GM12874 (cell line): ENCODE measurements around the gene AHRR.

Source experiments
- CTCF ChIP-seq: IDR thresholded peaks from 2 replicates; pipeline ENCODE4 v1.5.1; 2011; ENCODE audit warnings: low read depth, mild to moderate bottlenecking, control low read depth, low read length, moderate library complexity; ENCODE audit not compliant: insufficient read depth

AHRR gene

GRCh38 chr5:446883-447263, 125.4 kb downstream of the AHRR start:
- peak; percentile 47 for TF ChIP-seq CTCF

- TF ChIP-seq CTCF, result no peak
These were observed 126.0 kb downstream of the AHRR start for GRCh38 chr5:447501-447900.

GRCh38 chr5:448061-448765, 126.7 kb downstream of the AHRR start:
- TF ChIP-seq CTCF, result no peak

GRCh38 chr5:448766-449090, 127.2 kb downstream of the AHRR start:
- no peak for TF ChIP-seq CTCF

- TF ChIP-seq CTCF, result no peak
These were observed 127.6 kb downstream of the AHRR start for GRCh38 chr5:449151-449550.

- TF ChIP-seq CTCF, result no peak
These were observed 130.3 kb downstream of the AHRR start for GRCh38 chr5:451587-452458.

DNA sequence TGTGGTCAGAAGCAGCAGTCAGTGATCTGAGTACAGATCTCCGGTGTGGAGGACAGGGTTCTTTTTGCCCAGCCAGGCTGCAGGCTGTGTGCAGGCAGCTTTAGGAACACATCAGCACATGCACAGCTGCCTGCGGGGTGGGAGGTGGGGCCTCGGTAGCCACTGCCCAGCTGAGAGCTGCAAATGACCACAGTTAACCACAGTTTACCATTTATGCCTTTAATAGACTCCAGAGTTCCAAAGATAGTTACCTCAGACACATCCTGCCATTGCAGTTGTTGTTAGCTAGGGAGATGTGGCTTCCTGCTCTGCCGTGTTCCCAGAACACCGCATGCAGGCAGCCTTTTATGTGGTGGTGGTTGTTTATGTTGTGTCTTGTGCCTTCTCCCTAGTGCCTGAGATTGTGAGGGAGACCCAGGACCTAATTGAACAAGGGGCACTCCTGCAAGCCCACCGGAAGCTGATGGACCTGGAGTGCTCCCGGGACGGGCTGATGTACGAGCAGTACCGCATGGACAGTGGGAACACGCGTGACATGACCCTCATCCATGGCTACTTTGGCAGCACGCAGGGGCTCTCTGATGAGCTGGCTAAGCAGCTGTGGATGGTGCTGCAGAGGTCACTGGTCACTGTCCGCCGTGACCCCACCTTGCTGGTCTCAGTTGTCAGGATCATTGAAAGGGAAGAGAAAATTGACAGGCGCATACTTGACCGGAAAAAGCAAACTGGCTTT, 131.6 kb downstream of the AHRR start:
- TF ChIP-seq CTCF, result no peak
